Mucosa of gallbladder (tissue), 1 donor: ENCODE results near the gene EHBP1. TPM values are rescaled to one million over a fixed set of nuclear protein-coding genes. Genes with fewer than 3 reads are reported as not detected.

Source experiments
- DNase-seq: peaks from one replicate; pipeline ENCODE4 v3.0.0-alpha.2; 2020; ENCODE audit warnings: low spot score
- total RNA-seq: library from RNA; stranded (reverse); gene quantifications from one replicate; pipeline ENCODE4 v1.2.1, GENCODE V29; 2021
- donor health status: DM: no; HTN: no; CAD: no.

Gene EHBP1
- total RNA-seq, 1 donor from 2014 or later: 101 TPM

- no peak for DNase-seq
Observed at GRCh38 chr2:62822549-62822948, 117.0 kb downstream of the EHBP1 start.

- no peak for DNase-seq
Observed at GRCh38 chr2:62824388-62824787, 118.9 kb downstream of the EHBP1 start.

GRCh38 chr2:62826141-62826540 lies 120.6 kb downstream of the EHBP1 start:
- no peak for DNase-seq

GRCh38 chr2:62826953-62827675 lies 121.6 kb downstream of the EHBP1 start:
- DNase-seq: no peak

DNA sequence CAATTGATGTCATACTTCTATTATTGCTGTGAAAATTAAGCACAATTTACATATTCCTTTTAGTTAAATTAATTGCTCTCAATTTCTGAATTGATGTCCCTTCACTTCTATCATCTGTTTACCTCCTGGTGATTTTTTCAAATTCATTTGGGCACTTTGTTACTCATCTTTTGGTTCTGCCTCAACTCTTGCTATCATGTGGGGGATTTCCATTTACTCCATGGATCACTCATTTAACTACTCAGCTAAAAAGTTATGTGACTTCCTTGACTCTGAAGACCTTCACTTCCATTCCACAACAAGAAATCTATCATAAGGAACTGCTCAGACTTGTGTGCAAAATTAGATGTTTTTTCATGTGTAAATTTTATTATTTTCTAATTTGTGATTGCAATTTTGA lies 126.2 kb downstream of the EHBP1 start:
- no peak for DNase-seq

DNA sequence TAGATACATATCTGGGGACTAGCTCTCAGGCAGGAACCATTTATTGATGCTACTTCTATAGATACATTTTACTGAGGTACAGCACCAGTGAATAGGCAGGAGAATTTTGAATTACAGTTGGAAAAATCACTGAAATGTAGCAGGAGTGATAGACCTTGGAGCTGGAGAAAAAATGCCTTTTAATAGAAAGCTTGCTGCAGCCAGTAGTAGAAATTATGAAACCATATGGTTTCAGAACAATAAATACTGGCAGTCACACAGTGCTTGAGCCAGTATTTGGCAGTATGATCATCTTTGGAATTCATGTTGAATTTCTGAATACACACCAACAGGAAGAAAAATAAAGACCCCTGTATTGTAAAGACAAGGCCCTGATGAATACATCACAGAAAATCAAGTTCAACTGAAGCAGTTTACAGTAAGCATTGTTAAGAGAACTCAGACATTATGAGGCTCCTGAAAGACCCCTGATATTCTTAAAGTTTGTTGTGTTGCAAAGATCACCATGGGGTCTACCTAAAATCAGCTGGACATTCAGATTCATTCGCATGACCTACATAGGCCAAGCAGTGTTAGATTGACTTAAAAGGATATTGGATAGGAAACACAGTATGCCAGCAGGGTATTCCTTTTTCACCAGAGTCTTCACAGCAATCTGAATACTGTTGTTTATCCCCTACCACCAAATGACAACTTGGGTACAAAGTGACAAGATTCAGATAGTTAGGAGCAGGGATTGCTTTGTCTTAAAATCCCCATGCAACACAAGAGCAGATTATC lies 139.0 kb downstream of the EHBP1 start:
- DNase-seq: no peak

- DNase-seq: no peak
Observed at GRCh38 chr2:62845256-62845655, 139.7 kb downstream of the EHBP1 start.

GRCh38 chr2:62852254-62852653 lies 146.7 kb downstream of the EHBP1 start:
- no peak for DNase-seq

GRCh38 chr2:62854600-62855514 lies 149.3 kb downstream of the EHBP1 start:
- DNase-seq: no peak

GRCh38 chr2:62856228-62857040 lies 150.9 kb downstream of the EHBP1 start:
- DNase-seq: no peak

- DNase-seq: no peak
Observed at GRCh38 chr2:62857139-62857931, 151.8 kb downstream of the EHBP1 start.

DNA sequence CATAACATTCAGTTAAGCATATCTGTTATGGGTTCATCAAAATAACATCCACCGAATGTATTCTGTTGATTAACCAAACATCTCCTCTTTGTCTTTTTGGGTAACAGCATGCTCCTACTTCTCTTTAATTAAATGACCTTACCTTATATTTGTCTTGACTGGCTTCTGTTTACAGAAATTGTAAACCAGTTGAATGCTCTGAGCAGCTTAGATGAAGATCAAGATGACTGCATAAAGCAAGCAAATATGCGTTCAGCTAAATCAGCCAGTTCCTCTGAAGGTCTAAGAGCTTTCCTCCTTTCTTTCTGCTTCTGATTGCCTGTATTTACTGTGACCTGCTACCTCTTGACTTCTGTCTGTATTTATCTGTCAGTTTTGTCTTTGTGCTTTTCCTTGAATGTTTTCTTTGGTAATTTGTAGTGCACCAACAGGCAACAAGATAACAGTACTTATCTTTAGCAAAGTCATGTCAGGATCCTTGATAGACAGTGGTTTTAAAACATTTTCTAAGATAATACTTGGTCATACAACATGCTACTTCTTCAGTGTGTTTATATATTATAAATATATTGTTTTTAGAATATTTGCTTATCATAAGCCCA lies 152.8 kb downstream of the EHBP1 start:
- no peak for DNase-seq

DNA sequence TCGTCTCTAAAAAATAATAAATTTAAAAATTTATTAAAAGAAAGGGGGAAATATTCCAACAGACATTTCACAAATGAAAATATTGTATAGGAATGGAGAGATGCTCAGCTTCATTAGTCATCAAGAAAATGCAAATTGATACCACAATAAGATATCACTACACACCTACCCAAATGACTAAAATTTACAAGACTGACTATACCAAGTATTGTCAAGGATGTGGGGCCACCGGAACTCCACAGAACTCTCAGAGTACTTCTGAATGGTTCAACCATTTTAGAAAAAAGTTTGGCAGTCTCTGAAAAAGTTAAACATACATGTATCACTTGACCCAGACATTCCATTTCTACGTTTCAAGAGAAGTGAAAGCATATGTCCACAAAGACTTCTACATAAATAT lies 163.4 kb downstream of the EHBP1 start:
- DNase-seq: no peak

- DNase-seq: no peak
Observed at GRCh38 chr2:62870966-62871365, 165.5 kb downstream of the EHBP1 start.

DNA sequence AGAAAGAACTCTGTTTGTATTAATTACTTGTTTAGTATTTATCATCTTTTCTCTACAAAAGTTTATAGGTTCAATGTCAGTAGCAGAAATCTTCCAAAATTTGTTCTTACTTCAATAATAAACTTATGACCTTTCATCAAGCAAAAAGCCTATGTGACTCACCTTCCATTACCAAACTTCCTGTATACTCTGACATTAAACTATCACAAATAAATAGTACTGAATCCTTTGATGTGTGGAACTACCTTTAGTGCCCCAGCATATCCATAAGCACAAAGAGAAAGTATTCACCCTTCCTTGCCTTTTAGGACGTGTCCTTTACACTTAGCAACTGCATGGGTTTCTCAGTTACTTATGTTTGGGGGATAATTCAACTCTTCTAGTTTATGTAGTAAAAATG lies 166.0 kb downstream of the EHBP1 start:
- DNase-seq: no peak

- no peak for DNase-seq
Observed at GRCh38 chr2:62873603-62874002, 168.1 kb downstream of the EHBP1 start.

DNA sequence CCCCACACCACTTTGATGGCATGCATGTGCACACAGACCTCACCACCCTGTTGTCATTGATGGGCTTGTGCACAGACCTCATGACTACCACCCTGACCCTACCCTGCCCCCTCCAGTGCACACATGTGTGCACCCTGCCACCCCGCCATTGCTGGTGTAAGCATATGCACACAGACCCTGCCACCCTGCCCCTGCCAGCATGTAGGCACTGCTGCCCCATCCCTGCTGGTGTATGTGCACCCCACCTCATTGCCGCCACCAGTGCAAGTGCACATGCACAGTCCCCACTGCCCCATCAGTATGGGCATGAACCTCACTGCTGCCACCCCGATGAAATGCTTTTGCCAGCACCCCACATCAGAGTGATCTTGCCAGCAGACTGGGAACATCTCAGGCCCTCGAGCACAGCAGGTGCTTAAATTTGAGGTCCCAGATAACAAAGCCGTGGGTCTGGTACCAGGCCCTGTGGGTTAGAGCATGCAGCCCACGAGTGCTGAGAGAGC lies 169.4 kb downstream of the EHBP1 start:
- DNase-seq: no peak

DNA sequence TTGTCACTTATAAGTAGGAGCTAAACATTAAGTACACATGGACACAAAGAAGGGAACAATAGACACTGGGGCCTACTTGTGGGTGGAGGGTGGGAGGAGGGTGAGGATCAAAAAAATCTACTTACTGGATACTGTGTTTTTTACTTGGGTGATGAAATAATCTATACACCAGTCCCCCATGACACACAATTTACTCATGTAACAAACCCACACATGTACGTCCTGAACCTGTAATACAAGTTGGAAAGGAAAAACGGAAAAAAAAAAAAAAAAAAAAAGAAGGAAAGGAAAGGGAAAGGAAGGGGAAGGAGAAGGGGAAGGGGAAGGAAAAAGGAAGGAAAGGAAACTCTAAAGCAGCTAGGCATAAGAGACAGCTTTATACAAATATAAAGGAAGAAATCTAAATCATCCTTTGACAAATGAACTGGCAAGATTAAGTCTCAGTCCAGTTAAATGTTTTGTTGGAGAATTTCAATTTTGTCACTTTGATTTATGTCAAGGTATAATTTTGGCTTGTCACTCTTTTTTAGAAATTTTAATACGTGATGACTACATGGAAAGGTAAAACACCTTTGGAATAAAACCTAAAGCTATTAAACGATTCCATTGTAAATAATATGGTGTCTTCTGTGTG lies 175.8 kb downstream of the EHBP1 start:
- DNase-seq: no peak

- DNase-seq: no peak
Observed at GRCh38 chr2:62883629-62884028, 178.1 kb downstream of the EHBP1 start.
